Cardiac muscle cell (in vitro differentiated cells and primary cell): Measurements from ENCODE around the gene OPRL1. TPM values are rescaled to one million over a fixed set of nuclear protein-coding genes. Genes with fewer than 3 reads are reported as not detected.
A peak's percentile ranks its signal among the peaks of the same experiment; 100 is the strongest.

Experiments used
- DNase-seq, 2 donors: peaks; one replicate each; pipeline versions ENCODE4 v3.0.0 to v3.0.0-alpha.2; 2010 to 2017; ENCODE audit warnings: low read depth in 1 of 2, low spot score in 1 of 2
- H3K27ac ChIP-seq: fragments of 200-600 bp; sonication (generic); 2 replicates; pipeline ENCODE4 v1.5.1; 2016
- H3K27me3 ChIP-seq: fragments of 200-600 bp; sonication (generic); 2 replicates; pipeline ENCODE4 v1.6.0; 2016; ENCODE audit warnings: control low read depth
- H3K36me3 ChIP-seq: fragments of 200-600 bp; sonication (generic); 2 replicates; pipeline ENCODE4 v1.5.1; 2016; ENCODE audit warnings: control low read depth
- H3K4me1 ChIP-seq: fragments of 200-600 bp; sonication (generic); 2 replicates; pipeline ENCODE4 v1.8.1; 2017; ENCODE audit warnings: low read depth, mild to moderate bottlenecking, mixed run types
- H3K4me3 ChIP-seq: fragments of 200-600 bp; sonication (generic); 2 replicates; pipeline ENCODE4 v1.5.1; 2016; ENCODE audit warnings: mild to moderate bottlenecking
- H3K9me3 ChIP-seq: fragments of 200-600 bp; sonication (generic); 2 replicates; pipeline ENCODE4 v1.5.1; 2017; ENCODE audit warnings: low read depth, mild to moderate bottlenecking, control low read depth
- CTCF ChIP-seq: IDR thresholded peaks from 2 replicates; pipeline ENCODE4 v1.5.1; 2012; ENCODE audit warnings: low read depth, mild to moderate bottlenecking, low read length
- polyA plus RNA-seq: library from polyadenylated mRNA; unstranded; fragments of >200 nt; fragmentation: Nextera tagmentation; extraction: Ambion mirVana; gene quantifications from 2 replicates; pipeline ENCODE4 v1.2.1, GENCODE V29; 2016
- total RNA-seq: library from RNA; depleted of rRNA; stranded (reverse); fragments of >200 nt; gene quantifications from 2 replicates; pipeline ENCODE4 v1.2.3, GENCODE V29; 2016

OPRL1 gene
- total and polyA plus RNA-seq, 2 experiments from 2014 or later, result 2.1 to 9.6 TPM

- peaks cover 3% of the 10 kb centered on the region for H3K4me1 ChIP-seq
- no peak overlapping the region for H3K27ac ChIP-seq
- H3K9me3 ChIP-seq, result no peaks in the 10 kb centered on the region
- DNase-seq, result no peak
- H3K27me3 ChIP-seq, result no peaks in the 10 kb centered on the region
- TF ChIP-seq CTCF, result no peak
- H3K36me3 ChIP-seq, result no peaks in the 10 kb centered on the region
- H3K4me3 ChIP-seq, result no peak overlapping the region
These were observed 30.7 kb downstream of the OPRL1 start for GRCh38 chr20:64110411-64111068.

GRCh38 chr20:64111841-64112641, 32.2 kb downstream of the OPRL1 start:
- peaks cover 3% of the 10 kb centered on the region for H3K4me1 ChIP-seq
- H3K36me3 ChIP-seq, result no peaks in the 10 kb centered on the region
- H3K27ac ChIP-seq, result peak overlapping the region; percentile 43
- no peak for TF ChIP-seq CTCF
- H3K4me3 ChIP-seq, result no peak overlapping the region
- H3K27me3 ChIP-seq, result no peaks in the 10 kb centered on the region
- H3K9me3 ChIP-seq, result no peaks in the 10 kb centered on the region
- no peak for DNase-seq

DNA sequence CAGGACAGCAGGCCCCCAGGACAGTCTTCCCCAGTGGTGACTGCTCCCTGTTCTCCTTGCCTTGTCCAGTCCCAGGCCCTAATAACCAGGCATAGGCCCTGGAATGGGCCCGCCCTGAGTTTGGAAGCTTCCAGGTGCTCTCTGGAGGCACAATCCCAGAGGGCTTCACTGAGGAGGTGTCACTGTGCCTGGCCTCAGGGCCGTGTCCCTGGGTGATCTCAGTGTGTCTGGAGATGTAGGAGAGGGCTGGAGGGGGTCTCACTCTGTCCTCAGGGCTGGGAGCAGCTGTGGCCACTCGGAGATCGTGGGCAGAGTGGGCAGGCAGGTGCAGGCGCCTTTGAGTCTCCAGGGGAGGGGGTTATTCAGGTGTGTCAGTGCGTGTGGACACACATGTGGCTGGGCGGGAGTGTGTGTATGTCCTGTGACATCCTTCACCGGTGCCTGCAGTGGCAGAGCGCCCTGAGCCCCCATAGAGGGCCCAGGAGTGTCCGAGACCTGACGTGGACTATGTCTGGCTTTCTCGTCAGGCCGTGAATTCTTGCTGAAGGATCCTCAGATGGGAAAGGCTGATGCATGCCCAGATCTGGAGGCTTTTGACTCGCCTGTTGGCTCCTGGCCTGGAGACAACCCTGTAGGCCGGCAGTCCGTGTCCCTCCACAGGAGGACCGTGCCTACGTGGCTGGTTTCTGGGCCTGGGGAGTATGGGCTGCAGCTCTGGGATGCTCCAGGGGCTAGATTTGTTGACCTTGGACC, 33.0 kb downstream of the OPRL1 start:
- no peak for DNase-seq
- Histone ChIP-seq H3K27me3 (no peaks in the 10 kb centered on the region), H3K4me1 (peaks cover 3% of the 10 kb centered on the region), H3K4me3 (no peak overlapping the region), H3K27ac (no peak overlapping the region), H3K9me3 (no peaks in the 10 kb centered on the region), H3K36me3 (no peaks in the 10 kb centered on the region)
- no peak for TF ChIP-seq CTCF

- no peak for DNase-seq
- no peaks in the 10 kb centered on the region for H3K27me3 ChIP-seq
- no peak overlapping the region for H3K27ac ChIP-seq
- H3K36me3 ChIP-seq, result no peaks in the 10 kb centered on the region
- no peak for TF ChIP-seq CTCF
- peaks cover 3% of the 10 kb centered on the region for H3K4me1 ChIP-seq
- H3K9me3 ChIP-seq, result no peaks in the 10 kb centered on the region
- H3K4me3 ChIP-seq, result no peak overlapping the region
These were observed 33.5 kb downstream of the OPRL1 start for GRCh38 chr20:64113444-64113775.

DNA sequence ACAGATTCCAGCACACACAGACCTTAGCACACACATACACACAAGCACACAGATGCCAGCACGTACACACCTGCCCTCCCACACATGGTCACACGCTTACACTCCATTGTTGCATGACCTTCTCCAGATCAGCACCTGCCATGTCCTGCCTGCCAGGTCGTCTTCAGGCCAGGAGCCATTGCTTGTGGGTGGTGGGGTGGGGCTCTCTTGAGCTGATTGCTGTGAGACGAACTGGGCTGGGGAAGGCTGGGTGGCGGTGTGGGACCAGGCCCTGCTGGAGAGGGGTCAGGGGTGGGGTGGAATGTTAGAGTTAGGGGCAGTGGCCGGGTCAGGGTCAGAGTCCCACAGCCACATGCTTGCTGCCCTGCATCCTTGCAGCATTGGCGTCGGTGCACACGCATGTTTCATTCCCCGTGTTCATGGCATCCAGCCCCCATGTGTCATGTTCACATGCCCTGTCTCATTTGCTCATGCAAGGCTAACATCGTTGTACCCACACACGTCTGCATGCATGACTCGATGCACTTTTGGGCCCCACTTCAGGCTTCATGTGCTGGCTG, 34.0 kb downstream of the OPRL1 start:
- no peak for DNase-seq
- no peak for TF ChIP-seq CTCF
- H3K4me3 ChIP-seq, result no peak overlapping the region
- no peaks in the 10 kb centered on the region for H3K9me3 ChIP-seq
- H3K4me1 ChIP-seq, result peaks cover 3% of the 10 kb centered on the region
- no peaks in the 10 kb centered on the region for H3K36me3 ChIP-seq
- no peak overlapping the region for H3K27ac ChIP-seq
- no peaks in the 10 kb centered on the region for H3K27me3 ChIP-seq
